GM19193 (cell line): ENCODE measurements around the gene EFR3B.

Experiments
- POLR2A ChIP-seq: IDR thresholded peaks from 4 replicates; pipeline ENCODE4 v1.6.1; 2011; ENCODE audit not compliant: insufficient read depth, insufficient read length; ENCODE audit errors: extremely low read depth

Gene EFR3B

GRCh38 chr2:25103287-25103871 lies 61.5 kb downstream of the EFR3B start:
- TF ChIP-seq POLR2A, result no peak

GRCh38 chr2:25104736-25105135 lies 62.9 kb downstream of the EFR3B start:
- TF ChIP-seq POLR2A, result no peak

GRCh38 chr2:25105336-25106085 lies 63.6 kb downstream of the EFR3B start:
- TF ChIP-seq POLR2A, result no peak

- no peak for TF ChIP-seq POLR2A
Measured at GRCh38 chr2:25109822-25110221, 67.9 kb downstream of the EFR3B start.

- no peak for TF ChIP-seq POLR2A
Measured at GRCh38 chr2:25112113-25112512, 70.2 kb downstream of the EFR3B start.

GRCh38 chr2:25115249-25115883 lies 73.5 kb downstream of the EFR3B start:
- no peak for TF ChIP-seq POLR2A

GRCh38 chr2:25115902-25116301 lies 74.0 kb downstream of the EFR3B start:
- TF ChIP-seq POLR2A, result no peak

GRCh38 chr2:25116956-25117355 lies 75.1 kb downstream of the EFR3B start:
- no peak for TF ChIP-seq POLR2A

- no peak for TF ChIP-seq POLR2A
Measured at GRCh38 chr2:25119263-25119662, 77.4 kb downstream of the EFR3B start.

GRCh38 chr2:25122367-25122766 lies 80.5 kb downstream of the EFR3B start:
- no peak for TF ChIP-seq POLR2A

GRCh38 chr2:25123682-25124081 lies 81.8 kb downstream of the EFR3B start:
- no peak for TF ChIP-seq POLR2A

GRCh38 chr2:25125189-25125588 lies 83.3 kb downstream of the EFR3B start:
- TF ChIP-seq POLR2A, result no peak

- no peak for TF ChIP-seq POLR2A
Measured at GRCh38 chr2:25125976-25126375, 84.1 kb downstream of the EFR3B start.

- no peak for TF ChIP-seq POLR2A
Measured at GRCh38 chr2:25127646-25128045, 85.8 kb downstream of the EFR3B start.

GRCh38 chr2:25129901-25130520 lies 88.1 kb downstream of the EFR3B start:
- TF ChIP-seq POLR2A, result no peak

GRCh38 chr2:25131253-25131566 lies 89.3 kb downstream of the EFR3B start:
- TF ChIP-seq POLR2A, result no peak
